Activated CD8-positive, alpha-beta memory T cell treated with anti-CD3 and anti-CD28 coated beads for 48 hours (primary cell): ENCODE results near the gene IL1RAPL1.

Experiments used
- DNase-seq, 3 experiments: peaks; one replicate each; pipeline ENCODE4 v3.0.0-alpha.2; 2020; ENCODE audit warnings: low read depth in 2 of 3, low spot score in 2 of 3

The IL1RAPL1 gene

DNA sequence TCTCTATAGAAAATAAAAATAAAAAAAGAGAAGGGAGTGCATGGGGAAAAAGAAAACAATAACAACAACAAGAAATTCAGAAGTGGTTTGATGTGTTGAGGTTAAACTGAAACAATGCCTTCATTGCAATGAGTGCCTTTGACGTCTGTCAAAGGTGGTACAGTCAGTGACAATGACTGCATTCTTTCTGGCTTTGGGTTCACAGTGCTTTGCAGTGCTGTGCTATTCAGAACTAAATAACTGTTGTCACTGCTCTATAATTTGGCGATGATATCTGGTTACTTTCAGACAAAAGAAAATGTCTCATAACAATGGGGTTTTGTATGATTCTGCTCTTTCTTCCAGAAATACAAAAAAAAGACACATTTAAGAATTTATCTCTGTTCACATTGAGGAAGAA is 1139.6 kb downstream of the IL1RAPL1 start:
- no peak for DNase-seq

DNA sequence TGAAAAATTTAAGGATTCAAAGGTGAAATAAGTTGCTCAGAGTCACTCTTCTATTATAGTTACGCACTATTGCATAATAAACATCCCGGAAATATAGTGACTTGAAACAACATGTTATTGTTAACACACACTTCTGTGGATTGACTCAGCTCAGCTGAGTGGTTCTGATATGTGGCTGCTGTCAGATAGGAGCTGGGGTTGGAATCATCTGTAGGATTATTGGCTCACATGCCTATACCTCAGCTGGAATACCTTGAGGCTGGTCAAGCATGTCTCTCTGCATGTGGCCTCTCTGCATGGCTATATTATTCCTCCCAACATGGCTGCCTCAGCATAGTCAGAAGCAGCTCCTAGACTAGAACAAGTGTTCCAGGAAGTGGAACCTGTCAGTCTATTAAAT is 1141.4 kb downstream of the IL1RAPL1 start:
- DNase-seq: no peak

DNA sequence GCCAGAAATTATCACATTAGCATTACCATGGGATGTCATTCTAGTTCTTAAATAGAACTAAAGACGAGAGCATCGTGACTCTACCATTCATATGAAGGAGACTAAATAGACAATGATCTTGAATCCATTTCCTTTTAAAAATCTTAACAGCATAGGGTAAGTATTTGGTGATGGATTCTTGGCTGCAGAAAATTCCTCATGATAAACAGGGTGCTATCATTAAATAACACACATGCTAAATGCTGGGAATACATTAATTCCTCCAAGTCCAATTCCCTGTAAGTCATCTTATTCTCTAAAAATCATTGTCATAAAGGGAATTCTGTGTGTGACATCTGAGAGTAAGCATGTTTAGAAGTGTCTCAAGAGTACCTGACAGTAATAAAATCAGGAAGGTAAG is 1157.7 kb downstream of the IL1RAPL1 start:
- DNase-seq: no peak

DNA sequence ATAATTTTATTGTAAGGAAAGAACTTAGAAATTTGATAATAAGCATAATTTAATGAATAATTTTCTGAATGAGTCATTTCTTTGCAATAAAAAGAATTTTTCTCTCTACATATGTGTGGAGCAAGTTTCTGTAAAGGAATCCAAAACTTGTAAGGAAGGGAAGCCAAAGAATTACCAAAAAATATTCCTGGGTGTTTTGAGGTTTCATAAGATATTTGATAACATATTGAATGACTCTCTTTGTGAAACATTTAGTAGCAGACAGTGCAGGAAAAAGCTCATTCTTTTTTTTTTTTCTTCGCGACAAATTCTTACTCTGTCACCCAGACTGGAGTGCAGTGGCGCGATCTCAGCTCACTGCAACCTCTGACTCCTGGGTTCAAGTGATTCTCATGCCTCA is 1159.1 kb downstream of the IL1RAPL1 start:
- DNase-seq: no peak

DNA sequence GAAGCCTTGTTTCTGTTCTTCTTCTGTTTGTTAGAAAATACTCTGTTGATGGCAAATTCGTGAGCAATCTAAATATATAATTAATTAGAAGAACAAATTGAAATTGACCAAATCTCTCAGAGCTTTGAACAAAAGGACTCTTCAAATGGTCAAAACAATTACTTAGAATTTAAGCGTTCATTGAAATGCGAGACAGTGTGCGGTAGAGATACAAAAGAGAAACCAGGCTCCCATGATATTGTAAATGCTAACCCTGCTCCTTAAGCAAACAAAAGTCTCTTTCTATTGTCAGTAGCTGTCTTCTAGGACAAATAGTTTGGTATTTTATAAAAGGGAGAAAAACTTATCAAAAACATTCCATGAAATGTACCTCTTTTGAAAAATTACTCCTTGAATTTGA is 1174.8 kb downstream of the IL1RAPL1 start:
- DNase-seq: no peak

DNA sequence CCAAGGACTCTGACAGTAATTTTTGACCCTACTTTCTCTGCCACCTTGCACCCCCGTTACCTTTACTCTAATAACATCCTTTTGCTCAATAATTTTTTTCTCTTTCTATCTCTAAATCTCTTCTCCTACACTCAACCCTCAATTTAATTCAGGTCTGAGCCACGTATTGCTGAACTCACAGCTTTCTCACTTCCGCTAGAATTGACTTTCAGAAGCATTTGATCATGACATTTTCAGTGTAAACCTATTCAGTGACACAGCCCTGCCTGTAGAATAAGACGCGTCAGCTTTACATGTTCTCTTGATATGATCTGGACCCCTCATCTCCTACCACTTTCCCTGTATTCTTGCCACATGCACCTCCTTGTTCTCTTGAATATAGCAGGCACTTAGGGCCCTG is 1188.6 kb downstream of the IL1RAPL1 start:
- DNase-seq: no peak

DNA sequence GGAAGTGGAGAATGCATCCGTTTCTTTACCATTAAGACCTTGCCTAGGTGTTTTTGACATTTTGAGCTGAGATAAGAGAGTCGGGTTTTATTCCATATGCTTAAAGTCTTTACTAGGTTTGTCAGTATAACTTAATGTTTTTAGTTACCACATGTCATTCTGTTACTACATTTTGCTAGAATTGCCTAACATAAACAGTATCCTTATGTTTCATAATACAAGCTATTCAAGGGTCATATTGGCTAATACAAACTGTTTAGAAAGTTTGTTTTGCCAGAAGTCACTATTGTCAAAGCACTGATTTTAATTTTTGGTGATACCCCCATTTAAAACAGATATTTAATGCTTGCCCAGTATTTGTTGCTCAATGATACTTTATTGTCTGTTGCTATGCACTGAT is 1200.4 kb downstream of the IL1RAPL1 start:
- DNase-seq: no peak

DNA sequence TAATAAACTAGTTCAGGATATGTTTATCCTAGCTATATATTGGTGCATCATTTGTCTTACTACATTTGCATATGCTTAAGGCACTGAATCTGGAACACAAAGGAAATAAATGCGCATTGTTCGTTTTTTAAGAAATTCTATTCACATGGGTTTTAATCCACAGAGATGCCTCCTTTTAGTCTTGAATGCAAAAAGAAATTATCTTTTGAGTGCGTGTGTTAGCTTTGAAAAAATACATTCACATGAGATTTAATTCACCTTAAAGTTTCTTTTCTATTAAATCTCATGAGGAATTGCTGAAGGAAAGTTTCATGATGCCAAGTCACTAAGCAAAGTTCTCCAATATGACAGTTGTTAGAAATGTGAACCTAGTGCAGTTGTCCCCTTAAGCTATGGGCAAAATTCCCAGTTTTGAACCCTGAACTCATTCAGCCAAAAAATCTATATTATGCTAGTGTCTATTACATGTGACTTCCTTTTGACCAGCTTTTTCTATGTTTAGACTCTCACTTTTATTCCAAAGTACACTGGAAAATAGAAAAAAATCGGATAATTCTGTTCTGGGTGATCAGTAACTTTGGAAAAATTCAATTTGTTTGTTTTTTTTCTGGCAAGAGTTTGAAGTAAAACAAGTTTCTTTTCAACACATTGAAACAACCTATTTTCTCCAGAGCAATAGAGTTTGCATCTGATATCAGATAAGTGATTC is 1201.9 kb downstream of the IL1RAPL1 start:
- no peak for DNase-seq

DNA sequence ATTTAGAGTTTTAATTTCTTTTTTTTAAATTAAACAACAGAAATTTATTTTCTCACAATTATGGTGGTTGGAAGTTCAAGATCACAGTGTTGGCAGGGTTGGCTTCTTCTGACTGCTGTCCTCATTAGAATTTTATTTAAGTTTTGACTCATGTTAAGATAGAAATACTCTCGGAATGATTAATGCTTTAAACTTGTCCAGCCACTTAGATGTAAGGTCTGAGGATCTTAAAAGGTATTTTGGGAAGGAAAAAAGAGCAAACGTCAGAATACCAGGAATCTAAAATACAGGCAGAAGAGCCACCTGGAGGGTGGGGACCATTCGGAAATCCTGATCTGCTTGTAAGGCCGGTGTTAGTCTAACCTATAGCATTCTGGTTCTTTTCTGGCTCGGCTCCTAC is 1205.1 kb downstream of the IL1RAPL1 start:
- no peak for DNase-seq

DNA sequence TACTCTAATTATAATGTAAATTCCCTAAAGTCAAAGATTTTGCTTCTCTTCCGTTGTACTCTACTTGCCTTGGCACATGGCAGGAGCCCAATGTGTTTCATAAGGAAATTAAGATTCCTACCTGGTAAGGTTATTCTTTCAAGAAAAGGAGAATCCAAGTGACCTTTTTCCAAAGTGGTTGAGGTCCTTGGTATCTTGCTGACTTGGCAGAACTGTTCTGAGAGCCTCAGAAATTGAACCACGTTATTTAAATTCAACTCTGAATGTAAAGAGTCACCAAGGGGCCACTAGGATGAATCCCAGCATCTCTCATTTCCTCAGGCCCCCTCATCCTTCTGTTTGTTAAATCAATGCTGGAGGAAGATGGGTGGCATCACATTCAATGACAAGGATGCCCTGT is 1209.9 kb downstream of the IL1RAPL1 start:
- no peak for DNase-seq

DNA sequence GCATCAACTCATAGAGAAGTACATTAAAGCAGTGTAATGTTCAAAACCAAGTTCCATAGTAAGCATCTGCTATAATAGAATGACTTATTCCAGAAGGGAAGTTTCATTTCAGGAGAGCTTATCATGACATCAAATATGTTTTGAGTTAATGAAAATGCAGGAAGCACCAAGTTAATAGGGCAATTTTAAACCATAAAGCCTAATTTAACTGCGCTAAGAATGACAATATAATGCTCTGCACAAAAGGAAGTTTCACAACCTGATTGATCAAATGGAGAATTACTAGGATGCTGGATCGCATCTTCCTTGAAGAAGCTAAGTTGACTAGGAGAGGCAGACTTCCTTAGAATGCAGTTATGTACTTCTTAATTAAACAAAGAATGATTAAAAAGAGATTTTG is 1211.2 kb downstream of the IL1RAPL1 start:
- no peak for DNase-seq

DNA sequence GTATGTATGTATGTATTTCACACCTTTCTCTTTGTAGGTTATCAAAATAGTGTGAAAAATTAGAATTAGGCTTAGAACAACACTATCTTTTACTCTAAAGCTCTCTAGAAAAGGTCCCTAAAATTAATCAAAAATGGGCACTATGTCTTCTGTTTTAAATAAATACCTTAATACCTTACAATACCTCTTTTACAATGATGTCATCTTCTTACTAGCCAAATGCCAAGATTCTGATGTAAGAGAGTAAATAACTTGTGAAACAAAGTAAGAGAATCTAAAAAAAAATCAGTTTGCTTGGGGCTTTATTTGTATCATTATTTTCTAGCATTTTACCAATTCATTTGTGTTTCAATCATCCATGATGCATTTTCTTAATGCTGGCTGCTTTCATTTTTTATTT is 1225.9 kb downstream of the IL1RAPL1 start:
- no peak for DNase-seq

DNA sequence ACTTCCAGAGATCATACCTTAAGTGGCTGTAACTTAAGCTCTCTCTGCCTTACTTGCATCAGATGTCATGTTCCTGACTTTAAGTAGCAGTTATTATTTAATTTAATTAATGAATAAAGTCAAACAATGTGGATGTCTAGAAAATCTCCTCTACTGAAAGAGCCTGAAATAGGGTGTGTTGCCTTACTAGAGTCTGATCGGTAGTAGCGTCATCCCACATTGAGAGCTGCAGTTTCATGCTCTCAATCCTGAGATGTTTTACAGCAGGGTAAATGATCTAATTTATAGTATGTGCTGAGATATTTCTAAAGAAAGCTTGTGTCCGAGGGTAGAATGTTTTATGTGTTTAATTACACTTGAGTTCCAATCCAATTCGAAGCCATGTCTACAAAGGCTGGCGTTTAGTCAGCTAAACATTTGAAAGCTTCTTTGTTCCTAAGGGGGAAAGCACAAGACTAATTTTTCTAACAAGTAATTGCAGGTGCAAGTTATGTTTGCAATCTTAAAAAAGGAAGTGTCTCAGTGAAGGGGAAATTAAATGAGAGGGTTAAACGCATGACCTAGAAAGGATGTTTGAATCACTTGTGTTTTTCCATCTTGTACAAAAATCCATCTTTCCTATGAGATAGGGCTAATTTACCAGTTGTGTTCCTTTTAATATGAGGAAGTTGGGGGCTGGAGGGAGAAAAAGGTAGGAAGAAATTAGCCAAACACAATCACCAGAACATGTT is 1237.1 kb downstream of the IL1RAPL1 start:
- no peak for DNase-seq

DNA sequence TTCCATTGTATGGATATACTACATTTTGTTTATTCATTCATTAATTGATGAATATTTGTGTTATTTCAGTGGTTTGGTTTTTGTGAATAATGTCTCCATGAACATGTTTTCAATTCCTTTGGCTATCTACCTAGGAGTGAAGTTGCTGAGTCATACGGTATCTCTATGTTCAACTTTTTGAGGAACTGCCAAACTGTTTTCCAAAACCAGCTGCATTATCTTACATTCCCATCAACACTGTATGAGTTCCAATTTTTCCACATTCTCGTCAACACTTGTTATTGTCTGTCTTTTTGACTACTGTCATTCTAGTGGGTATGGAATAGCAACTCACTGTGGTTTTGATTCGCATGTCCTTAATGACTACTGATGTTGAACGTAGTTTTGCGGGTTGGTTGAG is 1239.5 kb downstream of the IL1RAPL1 start:
- DNase-seq: no peak

DNA sequence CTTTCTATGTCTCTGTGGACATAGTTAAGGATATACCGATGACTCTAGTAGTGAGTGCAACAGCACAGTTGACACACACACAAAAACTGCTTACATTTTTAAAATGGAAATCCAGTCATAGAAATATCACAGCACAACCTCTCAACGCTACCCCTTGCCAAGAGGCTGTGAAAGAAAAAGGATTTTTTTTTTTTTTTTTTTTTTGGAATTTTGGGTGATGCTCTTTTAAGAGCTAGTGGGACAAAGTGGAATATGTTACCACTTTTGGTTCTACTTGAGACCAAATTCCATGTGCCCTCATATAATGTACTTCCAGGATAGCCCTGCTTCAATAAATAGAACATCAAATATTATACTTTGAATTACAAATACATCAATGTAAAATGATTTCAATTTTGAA is 1247.1 kb downstream of the IL1RAPL1 start:
- DNase-seq: no peak

DNA sequence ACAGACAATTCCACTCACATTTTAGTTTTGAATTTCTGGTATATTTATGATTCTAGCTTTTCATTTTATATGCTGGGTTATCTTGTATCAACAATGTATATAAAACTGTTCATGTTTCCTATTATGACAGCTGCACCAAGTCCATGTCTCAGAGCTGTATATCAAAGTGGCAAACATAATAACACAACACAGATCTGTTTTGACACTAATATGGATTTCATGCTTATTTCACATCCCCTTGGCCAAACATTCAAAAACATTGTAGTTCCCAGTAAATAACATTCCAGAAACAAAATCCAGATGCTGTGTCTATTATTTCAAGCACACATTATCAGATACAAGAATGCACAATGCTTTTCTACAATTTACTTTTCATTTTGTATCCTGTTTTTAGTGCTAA is 1247.5 kb downstream of the IL1RAPL1 start:
- DNase-seq: no peak

DNA sequence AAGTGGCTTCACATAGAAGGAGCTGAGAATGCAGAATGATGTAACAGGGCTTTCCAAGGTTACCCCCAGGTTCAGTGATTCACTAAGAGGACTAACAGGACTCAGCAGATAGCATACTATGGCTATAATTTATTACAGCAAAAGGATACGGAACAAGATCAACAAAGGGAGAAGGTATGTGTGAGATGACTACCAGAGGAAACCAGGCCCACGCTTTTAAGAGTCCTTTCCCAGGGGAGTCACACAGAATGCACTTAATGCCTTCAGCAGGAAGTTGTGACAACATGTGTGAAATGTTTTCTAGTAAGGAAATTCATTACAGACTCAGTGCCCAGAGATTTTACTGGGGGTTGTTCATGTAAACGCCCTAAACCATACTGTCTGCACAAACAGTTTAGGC is 1254.5 kb downstream of the IL1RAPL1 start:
- no peak for DNase-seq

DNA sequence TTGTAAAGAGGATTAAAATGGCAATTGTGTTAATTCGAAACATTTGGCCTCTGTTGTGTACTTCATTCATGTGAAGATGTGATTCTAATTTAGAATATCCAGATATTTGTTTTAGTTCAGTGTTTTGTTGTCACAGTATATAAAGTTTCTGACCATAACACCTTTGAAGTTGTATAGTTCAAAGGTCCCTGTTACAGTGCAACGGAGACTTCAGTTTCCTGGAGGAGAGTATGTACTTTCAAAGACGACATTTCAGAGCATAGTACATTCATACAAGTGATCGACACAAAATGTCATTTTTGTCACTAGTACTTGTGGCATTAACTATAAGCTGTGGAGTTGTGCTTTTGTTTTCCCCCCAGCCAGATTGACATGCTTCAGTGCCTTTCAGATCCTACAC is 1255.3 kb downstream of the IL1RAPL1 start:
- DNase-seq: no peak

DNA sequence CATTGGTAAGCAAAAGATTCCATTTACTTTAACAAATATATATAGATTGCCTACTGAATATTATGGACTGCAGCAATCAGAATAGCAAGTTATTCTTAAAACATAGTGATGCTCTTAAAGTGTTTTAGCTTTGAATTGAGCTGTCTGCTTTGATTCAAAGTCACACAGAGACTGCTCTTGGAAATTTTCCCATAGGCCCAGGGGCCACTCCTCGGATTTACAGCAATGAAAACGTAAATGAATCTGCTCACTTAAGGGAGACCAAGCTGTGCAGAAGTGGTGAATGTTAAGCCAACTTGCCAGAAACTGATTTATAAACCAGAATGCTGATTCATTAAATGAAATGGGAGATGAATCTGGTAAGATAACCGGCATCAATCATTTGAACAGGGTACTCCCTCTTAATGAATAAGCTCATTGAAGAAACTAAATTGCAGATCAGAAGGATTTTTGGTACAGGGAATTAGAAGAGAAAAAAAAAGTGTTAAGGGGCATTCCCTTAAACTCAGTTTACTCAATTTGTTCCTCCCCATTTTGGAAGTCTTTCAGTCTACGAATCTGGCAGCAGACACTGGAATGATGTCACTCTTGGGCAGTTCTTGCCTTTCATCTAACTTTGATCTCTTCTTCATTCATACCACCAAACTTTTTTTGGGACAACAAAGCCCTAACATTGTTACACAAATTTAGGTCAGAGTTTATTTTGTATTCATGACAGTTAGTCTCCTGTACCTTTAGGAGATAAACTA is 1264.8 kb downstream of the IL1RAPL1 start:
- no peak for DNase-seq

DNA sequence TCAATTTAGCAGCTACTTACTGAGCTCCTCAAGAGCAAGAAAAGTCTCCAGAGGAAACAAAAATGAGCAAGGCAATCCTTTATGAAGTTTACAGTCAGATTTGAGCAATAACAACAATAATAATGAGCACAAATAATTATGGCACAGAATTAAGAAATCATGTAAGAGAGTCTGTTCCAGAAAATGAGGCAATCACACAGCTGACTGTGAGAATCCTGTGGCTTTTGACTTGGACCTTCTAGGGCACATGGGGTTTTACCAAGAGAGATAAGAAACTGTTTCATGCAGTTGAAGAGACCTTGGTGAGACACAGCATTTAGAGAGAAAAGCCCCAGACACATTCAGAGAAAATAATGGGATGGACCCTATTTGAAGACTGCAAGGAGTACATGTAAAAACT is 1265.5 kb downstream of the IL1RAPL1 start:
- DNase-seq: no peak

DNA sequence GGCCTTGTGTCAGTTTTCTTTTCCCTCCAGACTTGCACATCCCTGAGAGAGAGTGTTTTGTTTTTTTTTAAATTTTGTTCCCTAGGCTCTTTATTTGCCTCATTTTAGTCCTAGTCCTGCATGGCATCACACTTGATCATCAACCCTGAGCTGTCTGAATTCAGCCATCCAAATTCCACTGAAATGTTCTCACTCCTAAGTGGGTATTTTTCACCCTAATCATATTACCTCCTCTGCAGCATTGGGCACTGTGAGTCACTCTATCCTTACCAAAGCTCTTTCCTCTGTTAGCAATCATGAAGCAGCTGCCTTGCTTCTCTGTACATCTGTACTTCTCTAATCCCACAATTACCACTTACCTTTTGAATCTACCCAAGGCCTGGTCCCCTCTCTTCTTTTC is 1271.5 kb downstream of the IL1RAPL1 start:
- DNase-seq: no peak

DNA sequence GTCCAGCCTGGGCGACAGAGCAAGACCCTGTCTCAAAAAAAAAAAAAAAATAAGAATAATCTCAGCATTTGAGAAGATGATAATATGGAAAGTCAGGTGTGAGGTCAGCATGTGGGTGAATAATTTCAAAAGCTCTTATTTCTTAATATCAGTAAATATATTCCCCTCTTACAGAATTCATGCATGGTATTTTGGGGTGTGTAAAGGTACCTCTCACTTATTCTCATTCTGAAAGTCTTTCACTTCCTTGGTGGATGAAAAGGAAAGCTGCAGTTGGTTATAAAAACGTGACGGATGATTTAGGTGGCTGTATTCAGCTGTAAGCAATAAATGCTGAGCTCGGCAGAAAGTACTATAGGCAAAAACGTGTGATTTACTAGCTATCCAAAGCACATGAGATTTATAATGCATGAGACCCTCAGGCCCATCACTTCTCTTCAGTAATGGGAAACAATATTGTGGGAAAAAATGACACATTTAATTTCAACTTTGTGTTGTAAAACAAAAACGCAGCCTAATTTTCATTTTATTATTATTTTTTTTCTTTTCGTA is 1275.0 kb downstream of the IL1RAPL1 start:
- no peak for DNase-seq
